Measurements from ENCODE around the gene OLFML1.
A peak's percentile ranks its signal among the peaks of the same experiment; 100 is the strongest.

OLFML1 gene

GRCh38 chr11:7480113-7480512, 5.2 kb upstream of the OLFML1 start:
- no peak overlapping the region for H3K27ac ChIP-seq (ENCODE audit: low read length)
- H3K9me3 ChIP-seq (ENCODE audit: control insufficient read depth in 2 of 2, low read length in 2 of 2): no peaks in the 10 kb centered on the region
- H3K4me1 ChIP-seq (ENCODE audit: control insufficient read depth, insufficient read depth, low read length): no peaks in the 10 kb centered on the region
- no peaks in the 10 kb centered on the region for H3K36me3 ChIP-seq (ENCODE audit: control insufficient read depth in 2 of 2, insufficient read depth in 2 of 2, low read length in 2 of 2)
- no peak overlapping the region for H3K9ac ChIP-seq (ENCODE audit: low read length in 2 of 2)
- no peaks in the 10 kb centered on the region for H3K27me3 ChIP-seq (ENCODE audit: control insufficient read depth in 1 of 2, insufficient read depth in 2 of 2, low read length in 2 of 2)
- no peak overlapping the region for H3K4me3 ChIP-seq (ENCODE audit: low read length in 2 of 2)

- H3K9me3 ChIP-seq (ENCODE audit: control insufficient read depth in 2 of 2, low read length in 2 of 2): no peaks in the 10 kb centered on the region
- H3K4me1 ChIP-seq (ENCODE audit: control insufficient read depth, insufficient read depth, low read length): no peaks in the 10 kb centered on the region
- no peak overlapping the region for H3K27ac ChIP-seq (ENCODE audit: low read length)
- no peaks in the 10 kb centered on the region for H3K27me3 ChIP-seq (ENCODE audit: control insufficient read depth in 1 of 2, insufficient read depth in 2 of 2, low read length in 2 of 2)
- H3K4me3 ChIP-seq (ENCODE audit: low read length in 2 of 2): no peak overlapping the region
- no peaks in the 10 kb centered on the region for H3K36me3 ChIP-seq (ENCODE audit: control insufficient read depth in 2 of 2, insufficient read depth in 2 of 2, low read length in 2 of 2)
- H3K9ac ChIP-seq (ENCODE audit: low read length in 2 of 2): no peak overlapping the region
These were observed 1.2 kb upstream of the OLFML1 start for GRCh38 chr11:7484131-7484530.

- H3K27me3 ChIP-seq (ENCODE audit: control insufficient read depth in 1 of 2, insufficient read depth in 2 of 2, low read length in 2 of 2): no peaks in the 10 kb centered on the region
- H3K4me3 ChIP-seq (ENCODE audit: low read length in 2 of 2): peak overlapping the region in 1 of 2 donors; percentile 73
- no peaks in the 10 kb centered on the region for H3K4me1 ChIP-seq (ENCODE audit: control insufficient read depth, insufficient read depth, low read length)
- H3K27ac ChIP-seq (ENCODE audit: low read length): no peak overlapping the region
- no peaks in the 10 kb centered on the region for H3K36me3 ChIP-seq (ENCODE audit: control insufficient read depth in 2 of 2, insufficient read depth in 2 of 2, low read length in 2 of 2)
- H3K9ac ChIP-seq (ENCODE audit: low read length in 2 of 2): no peak overlapping the region
- H3K9me3 ChIP-seq (ENCODE audit: control insufficient read depth in 2 of 2, low read length in 2 of 2): no peaks in the 10 kb centered on the region
These were observed 661 bp upstream of the OLFML1 start for GRCh38 chr11:7484645-7485044.

GRCh38 chr11:7486098-7486780, 933 bp downstream of the OLFML1 start:
- no peak overlapping the region for H3K9ac ChIP-seq (ENCODE audit: low read length in 2 of 2)
- no peaks in the 10 kb centered on the region for H3K9me3 ChIP-seq (ENCODE audit: control insufficient read depth in 2 of 2, low read length in 2 of 2)
- peak overlapping the region; percentile 33 to 73 for H3K4me3 ChIP-seq (ENCODE audit: low read length in 2 of 2)
- H3K4me1 ChIP-seq (ENCODE audit: control insufficient read depth, insufficient read depth, low read length): no peaks in the 10 kb centered on the region
- H3K36me3 ChIP-seq (ENCODE audit: control insufficient read depth in 2 of 2, insufficient read depth in 2 of 2, low read length in 2 of 2): no peaks in the 10 kb centered on the region
- no peak overlapping the region for H3K27ac ChIP-seq (ENCODE audit: low read length)
- no peaks in the 10 kb centered on the region for H3K27me3 ChIP-seq (ENCODE audit: control insufficient read depth in 1 of 2, insufficient read depth in 2 of 2, low read length in 2 of 2)

GRCh38 chr11:7486781-7487140, 1.5 kb downstream of the OLFML1 start:
- H3K9ac ChIP-seq (ENCODE audit: low read length in 2 of 2): no peak overlapping the region
- H3K4me1 ChIP-seq (ENCODE audit: control insufficient read depth, insufficient read depth, low read length): no peaks in the 10 kb centered on the region
- H3K27me3 ChIP-seq (ENCODE audit: control insufficient read depth in 1 of 2, insufficient read depth in 2 of 2, low read length in 2 of 2): no peaks in the 10 kb centered on the region
- H3K9me3 ChIP-seq (ENCODE audit: control insufficient read depth in 2 of 2, low read length in 2 of 2): no peaks in the 10 kb centered on the region
- peak overlapping the region in 1 of 2 donors; percentile 65 for H3K4me3 ChIP-seq (ENCODE audit: low read length in 2 of 2)
- no peak overlapping the region for H3K27ac ChIP-seq (ENCODE audit: low read length)
- H3K36me3 ChIP-seq (ENCODE audit: control insufficient read depth in 2 of 2, insufficient read depth in 2 of 2, low read length in 2 of 2): no peaks in the 10 kb centered on the region

GRCh38 chr11:7487360-7487759, 2.1 kb downstream of the OLFML1 start:
- no peaks in the 10 kb centered on the region for H3K9me3 ChIP-seq (ENCODE audit: control insufficient read depth in 2 of 2, low read length in 2 of 2)
- H3K27ac ChIP-seq (ENCODE audit: low read length): no peak overlapping the region
- no peak overlapping the region for H3K9ac ChIP-seq (ENCODE audit: low read length in 2 of 2)
- H3K4me1 ChIP-seq (ENCODE audit: control insufficient read depth, insufficient read depth, low read length): no peaks in the 10 kb centered on the region
- H3K27me3 ChIP-seq (ENCODE audit: control insufficient read depth in 1 of 2, insufficient read depth in 2 of 2, low read length in 2 of 2): no peaks in the 10 kb centered on the region
- H3K4me3 ChIP-seq (ENCODE audit: low read length in 2 of 2): peak overlapping the region; percentile 12 to 65
- no peaks in the 10 kb centered on the region for H3K36me3 ChIP-seq (ENCODE audit: control insufficient read depth in 2 of 2, insufficient read depth in 2 of 2, low read length in 2 of 2)

- Histone ChIP-seq H3K9me3 (ENCODE audit: control insufficient read depth in 2 of 2, low read length in 2 of 2) (no peaks in the 10 kb centered on the region), H3K27ac (ENCODE audit: low read length) (no peak overlapping the region), H3K27me3 (ENCODE audit: control insufficient read depth in 1 of 2, insufficient read depth in 2 of 2, low read length in 2 of 2) (no peaks in the 10 kb centered on the region), H3K4me1 (ENCODE audit: control insufficient read depth, insufficient read depth, low read length) (no peaks in the 10 kb centered on the region), H3K9ac (ENCODE audit: low read length in 2 of 2) (no peak overlapping the region), H3K4me3 (ENCODE audit: low read length in 2 of 2) (no peak overlapping the region), H3K36me3 (ENCODE audit: control insufficient read depth in 2 of 2, insufficient read depth in 2 of 2, low read length in 2 of 2) (no peaks in the 10 kb centered on the region)
These were observed 3.4 kb downstream of the OLFML1 start for GRCh38 chr11:7488681-7489080.

GRCh38 chr11:7489376-7489775, 4.1 kb downstream of the OLFML1 start:
- Histone ChIP-seq H3K9ac (ENCODE audit: low read length in 2 of 2) (no peak overlapping the region), H3K4me3 (ENCODE audit: low read length in 2 of 2) (no peak overlapping the region), H3K27me3 (ENCODE audit: control insufficient read depth in 1 of 2, insufficient read depth in 2 of 2, low read length in 2 of 2) (no peaks in the 10 kb centered on the region), H3K36me3 (ENCODE audit: control insufficient read depth in 2 of 2, insufficient read depth in 2 of 2, low read length in 2 of 2) (no peaks in the 10 kb centered on the region), H3K27ac (ENCODE audit: low read length) (no peak overlapping the region), H3K9me3 (ENCODE audit: control insufficient read depth in 2 of 2, low read length in 2 of 2) (no peaks in the 10 kb centered on the region), H3K4me1 (ENCODE audit: control insufficient read depth, insufficient read depth, low read length) (no peaks in the 10 kb centered on the region)

- H3K27me3 ChIP-seq (ENCODE audit: control insufficient read depth in 1 of 2, insufficient read depth in 2 of 2, low read length in 2 of 2): no peaks in the 10 kb centered on the region
- no peaks in the 10 kb centered on the region for H3K9me3 ChIP-seq (ENCODE audit: control insufficient read depth in 2 of 2, low read length in 2 of 2)
- no peak overlapping the region for H3K9ac ChIP-seq (ENCODE audit: low read length in 2 of 2)
- H3K4me1 ChIP-seq (ENCODE audit: control insufficient read depth, insufficient read depth, low read length): no peaks in the 10 kb centered on the region
- no peak overlapping the region for H3K27ac ChIP-seq (ENCODE audit: low read length)
- no peak overlapping the region for H3K4me3 ChIP-seq (ENCODE audit: low read length in 2 of 2)
- no peaks in the 10 kb centered on the region for H3K36me3 ChIP-seq (ENCODE audit: control insufficient read depth in 2 of 2, insufficient read depth in 2 of 2, low read length in 2 of 2)
These were observed 4.7 kb downstream of the OLFML1 start for GRCh38 chr11:7490054-7490453.

GRCh38 chr11:7490535-7490934, 5.2 kb downstream of the OLFML1 start:
- H3K4me1 ChIP-seq (ENCODE audit: control insufficient read depth, insufficient read depth, low read length): no peaks in the 10 kb centered on the region
- H3K36me3 ChIP-seq (ENCODE audit: control insufficient read depth in 2 of 2, insufficient read depth in 2 of 2, low read length in 2 of 2): no peaks in the 10 kb centered on the region
- no peak overlapping the region for H3K4me3 ChIP-seq (ENCODE audit: low read length in 2 of 2)
- no peak overlapping the region for H3K27ac ChIP-seq (ENCODE audit: low read length)
- no peaks in the 10 kb centered on the region for H3K27me3 ChIP-seq (ENCODE audit: control insufficient read depth in 1 of 2, insufficient read depth in 2 of 2, low read length in 2 of 2)
- no peak overlapping the region for H3K9ac ChIP-seq (ENCODE audit: low read length in 2 of 2)
- H3K9me3 ChIP-seq (ENCODE audit: control insufficient read depth in 2 of 2, low read length in 2 of 2): no peaks in the 10 kb centered on the region

GRCh38 chr11:7492253-7492652, 6.9 kb downstream of the OLFML1 start:
- Histone ChIP-seq H3K9ac (ENCODE audit: low read length in 2 of 2) (no peak overlapping the region), H3K27me3 (ENCODE audit: control insufficient read depth in 1 of 2, insufficient read depth in 2 of 2, low read length in 2 of 2) (no peaks in the 10 kb centered on the region), H3K4me3 (ENCODE audit: low read length in 2 of 2) (no peak overlapping the region), H3K9me3 (ENCODE audit: control insufficient read depth in 2 of 2, low read length in 2 of 2) (no peaks in the 10 kb centered on the region), H3K27ac (ENCODE audit: low read length) (no peak overlapping the region), H3K4me1 (ENCODE audit: control insufficient read depth, insufficient read depth, low read length) (peaks cover 3% of the 10 kb centered on the region), H3K36me3 (ENCODE audit: control insufficient read depth in 2 of 2, insufficient read depth in 2 of 2, low read length in 2 of 2) (no peaks in the 10 kb centered on the region)
